T-helper 2 cell (primary cell): ENCODE results near the gene MEOX1.
"Not testable (repeated sequence)": the region's sequence is repeated elsewhere in the genome, so short reads cannot be mapped to it uniquely, and the experiment has no call there.

Experiments used
- DNase-seq, 5 experiments: peaks; one replicate each; pipeline versions ENCODE4 v3.0.0 to v3.0.0-alpha.2; 2012 to 2022

The MEOX1 gene

GRCh38 chr17:43616029-43616351, 45.7 kb downstream of the MEOX1 start:
- no peak for DNase-seq

GRCh38 chr17:43615330-43616028, 46.2 kb downstream of the MEOX1 start:
- DNase-seq, result no peak

GRCh38 chr17:43614561-43614960, 47.2 kb downstream of the MEOX1 start:
- no peak for DNase-seq

GRCh38 chr17:43613917-43614316, 47.8 kb downstream of the MEOX1 start:
- no peak for DNase-seq

- DNase-seq, result no peak
Observed at GRCh38 chr17:43612515-43612914, 49.2 kb downstream of the MEOX1 start.

- DNase-seq, result no peak
Observed at GRCh38 chr17:43611230-43611969, 50.3 kb downstream of the MEOX1 start.

GRCh38 chr17:43609613-43610385, 51.9 kb downstream of the MEOX1 start:
- DNase-seq, result no peak

GRCh38 chr17:43608313-43608712, 53.4 kb downstream of the MEOX1 start:
- DNase-seq, result peak in 2 of 5 experiments; percentile 2 to 46

GRCh38 chr17:43604549-43604948, 57.2 kb downstream of the MEOX1 start:
- DNase-seq, result no peak

- no peak for DNase-seq
Observed at GRCh38 chr17:43603321-43603720, 58.4 kb downstream of the MEOX1 start.

GRCh38 chr17:43602556-43602955, 59.2 kb downstream of the MEOX1 start:
- DNase-seq, result not testable (repeated sequence)

GRCh38 chr17:43601280-43602039, 60.3 kb downstream of the MEOX1 start:
- DNase-seq, result no peak

GRCh38 chr17:43599835-43600234, 61.9 kb downstream of the MEOX1 start:
- DNase-seq, result no peak

- DNase-seq, result no peak
Observed at GRCh38 chr17:43599046-43599395, 62.7 kb downstream of the MEOX1 start.

- DNase-seq, result no peak
Observed at GRCh38 chr17:43598357-43599045, 63.2 kb downstream of the MEOX1 start.

GRCh38 chr17:43597624-43598356, 63.9 kb downstream of the MEOX1 start:
- DNase-seq, result no peak

GRCh38 chr17:43595466-43595865, 66.3 kb downstream of the MEOX1 start:
- DNase-seq, result no peak

- DNase-seq, result no peak
Observed at GRCh38 chr17:43591779-43592562, 69.8 kb downstream of the MEOX1 start.

GRCh38 chr17:43591001-43591400, 70.7 kb downstream of the MEOX1 start:
- DNase-seq, result no peak
